Activated naive CD8-positive, alpha-beta T cell treated with anti-CD3 and anti-CD28 coated beads, Interleukin-2, amount 50 U/mL, for 16 hours (primary cell): Measurements from ENCODE around the gene POU3F2.

ENCODE experiments used
- DNase-seq: peaks from one replicate; pipeline ENCODE4 v3.0.0-alpha.2; 2020; ENCODE audit warnings: low read depth, low spot score

Gene POU3F2

DNA sequence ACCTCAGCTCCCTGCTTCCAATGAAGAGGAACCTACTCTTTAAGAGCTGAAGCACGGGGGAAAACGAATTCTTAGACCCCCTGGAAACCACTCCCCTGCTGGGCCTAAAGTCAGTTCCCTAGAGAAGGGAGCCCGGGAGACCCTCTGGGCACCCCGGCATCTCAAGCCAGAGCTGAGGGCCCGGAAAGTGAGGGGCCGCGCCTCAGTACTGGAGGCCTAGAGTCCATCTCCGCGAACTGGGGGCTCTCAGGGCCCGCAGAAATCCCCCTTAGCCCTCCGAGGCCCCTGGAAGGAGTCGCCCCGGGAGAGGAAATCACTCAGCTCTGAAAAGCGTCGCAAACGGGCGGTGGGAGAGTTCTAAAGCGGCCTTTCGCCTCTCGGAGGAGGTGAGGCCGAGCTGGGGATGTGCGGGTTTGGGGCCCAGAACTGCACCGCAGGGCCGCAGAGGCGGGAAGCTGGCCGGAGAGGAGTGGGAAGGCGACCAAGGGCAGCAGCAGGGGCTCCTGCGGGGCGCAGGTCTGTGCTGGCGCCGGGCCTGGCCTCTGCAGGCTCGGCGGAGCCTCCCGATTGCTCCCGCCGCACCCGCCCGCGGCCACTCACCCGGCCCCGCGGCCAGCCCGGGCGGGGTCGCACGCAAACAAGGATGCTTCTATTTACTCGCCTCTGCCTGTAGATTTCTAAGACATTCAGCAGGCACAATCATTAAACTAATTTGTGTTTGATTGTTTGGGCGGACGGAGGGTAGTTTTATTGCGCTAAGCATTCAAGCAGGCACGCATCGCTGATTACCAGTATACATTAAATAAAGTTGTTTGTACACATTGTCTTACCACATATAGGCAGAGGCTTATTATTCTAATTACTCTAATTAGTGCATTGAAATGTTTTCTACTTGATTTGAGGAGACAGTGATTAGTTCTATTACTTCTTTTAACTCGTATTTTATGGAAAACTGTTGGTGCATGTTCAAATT, 9.2 kb downstream of the POU3F2 start:
- no peak for DNase-seq

- DNase-seq = no peak
Observed at GRCh38 chr6:98844244-98845210, 10.2 kb downstream of the POU3F2 start.

DNA sequence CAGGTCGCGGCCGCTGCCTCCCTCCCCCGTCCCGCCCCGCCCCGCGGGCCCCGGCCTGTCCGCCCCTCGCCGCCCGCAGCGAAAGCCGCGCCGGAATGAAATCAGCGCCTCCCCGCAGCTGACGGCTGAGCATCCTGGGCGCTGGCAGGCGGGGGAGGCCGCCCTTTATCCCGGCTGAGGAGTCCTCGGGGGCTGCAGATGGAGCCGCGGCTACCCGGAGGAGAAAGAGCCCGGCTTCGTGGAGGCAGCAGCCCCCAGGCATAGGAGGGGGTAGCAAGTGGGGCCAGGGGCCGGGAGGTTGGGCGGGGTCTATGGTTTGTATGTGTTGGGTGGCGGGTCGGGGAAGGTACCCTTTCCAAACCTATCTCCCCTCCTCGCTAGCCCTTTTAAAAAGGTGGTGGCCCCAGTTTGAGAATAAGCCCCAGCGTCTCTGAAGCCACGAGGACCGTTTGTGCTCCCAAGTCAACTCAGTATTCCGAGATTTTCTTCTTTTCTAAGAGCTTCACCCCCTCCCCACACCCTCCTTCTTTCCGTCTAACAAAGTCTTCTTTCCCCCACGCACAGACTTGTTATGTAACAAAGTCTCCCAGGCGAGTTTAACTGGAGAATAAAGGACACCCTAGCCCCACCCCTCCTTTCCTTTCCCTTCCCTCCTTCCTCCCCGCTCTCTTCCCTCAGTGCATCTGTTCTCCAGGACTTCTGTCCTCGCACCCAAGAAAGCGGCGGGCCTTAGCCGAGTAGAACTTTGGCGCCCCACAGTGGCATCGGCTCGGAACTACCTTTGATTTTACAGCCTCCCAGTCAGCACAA, 11.0 kb downstream of the POU3F2 start:
- peak; percentile 34 for DNase-seq

DNA sequence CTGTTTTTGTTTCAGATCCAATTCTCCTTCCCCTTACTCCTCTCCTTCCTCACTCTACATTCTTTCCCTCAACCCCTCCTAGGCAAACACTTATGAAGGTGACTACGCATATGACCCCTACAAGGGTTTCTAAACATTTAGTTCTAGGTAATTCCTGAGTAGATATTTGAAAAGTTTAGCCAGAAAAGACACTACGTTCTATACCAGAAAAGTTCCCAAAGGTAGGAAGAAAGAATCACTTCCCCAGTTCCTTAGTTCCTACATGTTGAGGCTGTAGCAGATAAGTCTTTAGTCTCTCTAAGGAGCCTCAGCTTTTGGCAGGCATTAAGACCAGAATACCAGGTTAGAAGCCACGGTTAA, 11.6 kb downstream of the POU3F2 start:
- DNase-seq = no peak

- DNase-seq = no peak
Observed at GRCh38 chr6:98847416-98847778, 13.0 kb downstream of the POU3F2 start.

DNA sequence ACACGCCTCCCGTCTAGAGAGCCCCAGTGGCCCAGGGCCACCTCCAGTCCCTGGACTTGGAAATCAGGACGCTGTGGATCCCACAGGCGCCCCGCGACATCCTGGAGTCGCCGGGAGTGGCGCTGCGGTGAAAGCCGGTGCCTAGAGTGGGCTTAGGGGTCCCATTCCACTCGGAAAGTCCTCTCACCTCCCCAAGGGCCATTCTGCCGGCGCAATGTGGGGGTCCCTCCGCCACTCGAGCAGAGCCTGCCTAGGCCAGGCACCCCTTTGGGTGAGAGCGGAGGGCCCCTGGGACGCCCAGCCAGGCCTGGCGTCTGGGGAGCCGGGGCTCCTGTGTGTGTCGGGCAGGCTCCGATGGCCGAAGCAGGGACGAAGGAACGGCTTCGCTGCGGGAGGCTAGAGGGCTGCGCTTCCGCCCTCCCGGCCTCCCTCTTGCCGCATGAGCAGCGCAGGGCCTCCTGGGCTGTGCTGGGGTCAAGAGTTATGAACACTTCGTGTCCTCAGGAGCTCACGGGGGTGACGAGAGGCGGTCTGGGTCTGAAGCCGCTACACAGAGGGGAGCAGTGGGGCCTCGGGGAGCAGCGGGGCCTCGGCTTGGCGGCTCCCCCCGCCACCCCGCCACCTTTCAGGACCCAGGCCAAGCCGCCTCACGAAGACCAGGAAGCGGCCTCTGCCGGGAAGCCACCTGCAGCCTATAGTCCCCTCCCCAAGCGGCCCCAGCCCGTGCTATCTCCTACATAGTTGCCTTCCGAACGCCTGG, 13.6 kb downstream of the POU3F2 start:
- no peak for DNase-seq

DNA sequence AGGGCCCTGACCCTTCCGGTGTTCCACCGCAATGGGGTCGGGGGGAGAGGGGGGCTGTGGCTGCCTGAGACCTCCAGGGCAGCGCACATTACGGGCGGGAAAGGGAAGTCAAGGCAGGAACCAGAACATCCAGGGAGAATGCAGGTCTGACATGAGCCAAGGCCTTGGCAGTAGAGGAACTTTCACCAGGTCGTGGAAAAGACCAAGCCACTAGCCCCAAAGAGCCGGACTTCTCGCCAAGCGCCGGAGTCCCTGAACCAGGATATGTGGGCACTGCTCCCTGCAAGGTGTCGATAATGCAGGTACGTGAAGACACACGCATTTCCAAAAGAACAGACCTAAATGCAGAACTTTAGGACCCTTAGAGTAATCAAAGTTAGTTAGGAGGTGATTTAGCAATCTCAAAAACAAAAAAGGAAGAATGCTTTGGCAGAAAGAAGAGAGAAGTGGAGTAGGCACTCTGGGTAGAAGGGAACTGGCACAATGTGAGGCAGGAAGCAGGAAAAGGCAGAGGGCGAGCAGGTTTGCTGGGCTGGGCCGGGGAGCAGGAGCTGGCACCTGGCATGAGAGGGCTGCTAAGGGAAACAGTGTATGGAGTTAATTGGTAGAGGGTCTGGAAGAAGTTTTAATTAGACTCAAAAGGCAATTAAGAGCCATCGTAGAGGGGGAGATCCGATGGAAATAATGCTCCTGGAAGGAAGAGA, 14.3 kb downstream of the POU3F2 start:
- DNase-seq = no peak

DNA sequence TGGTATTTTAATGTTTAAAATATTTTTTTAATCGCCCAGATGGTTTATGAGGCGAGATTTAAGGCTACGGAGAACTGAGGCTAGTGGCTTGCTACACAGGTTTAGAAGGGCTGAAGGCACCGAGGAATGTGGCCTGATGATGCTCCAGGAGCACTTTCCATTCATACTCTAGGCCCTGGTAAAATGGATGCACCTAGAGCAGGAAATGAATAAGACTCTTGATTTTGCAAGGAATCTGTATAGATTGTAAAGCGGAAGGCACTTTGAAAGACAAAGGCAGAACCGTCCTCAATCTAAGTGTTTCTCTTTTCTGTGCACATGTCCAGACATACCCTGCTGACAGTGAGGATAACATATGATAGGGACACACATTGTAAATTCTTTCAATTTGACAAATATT, 30.1 kb downstream of the POU3F2 start:
- no peak for DNase-seq

DNA sequence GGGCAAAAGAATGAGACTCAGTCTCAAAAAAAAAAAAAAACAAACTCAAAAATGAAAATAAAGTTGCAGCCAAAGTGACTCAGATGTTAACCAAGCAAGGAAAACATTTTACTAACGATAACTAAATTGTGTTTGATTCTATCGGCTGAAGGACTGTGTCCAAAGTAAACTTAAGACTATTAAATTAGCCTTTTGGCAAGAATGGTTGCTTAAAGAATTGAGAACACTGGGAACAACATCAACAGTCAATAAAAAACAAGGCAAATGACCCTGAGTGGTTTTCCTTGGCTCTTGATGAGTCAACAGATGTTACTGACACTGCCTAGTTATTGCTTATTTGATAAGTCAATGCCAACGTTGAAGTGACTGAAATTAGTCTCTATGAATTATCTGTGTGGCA, 36.7 kb downstream of the POU3F2 start:
- DNase-seq = no peak

GRCh38 chr6:98871821-98872220, 37.4 kb downstream of the POU3F2 start:
- DNase-seq = no peak

GRCh38 chr6:98875375-98875774, 41.0 kb downstream of the POU3F2 start:
- DNase-seq = no peak

DNA sequence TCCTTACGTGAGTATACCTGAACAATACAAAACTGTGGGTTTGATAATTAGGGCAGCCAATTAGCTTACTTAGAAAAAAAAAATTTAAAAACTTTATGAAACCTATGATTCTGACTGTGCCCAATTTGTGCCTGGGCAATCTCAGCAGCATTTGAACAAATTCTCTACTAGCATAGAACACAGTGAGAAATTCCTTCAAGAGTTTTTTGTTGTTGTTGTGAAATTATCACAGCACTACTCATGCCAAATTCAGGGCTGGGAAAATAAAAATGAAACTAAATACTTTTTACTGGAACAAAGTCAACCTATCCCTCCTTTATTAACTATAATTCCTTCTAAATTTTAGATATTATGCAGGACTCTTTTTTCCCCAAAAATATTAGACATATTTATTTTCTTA, 42.9 kb downstream of the POU3F2 start:
- DNase-seq = no peak

DNA sequence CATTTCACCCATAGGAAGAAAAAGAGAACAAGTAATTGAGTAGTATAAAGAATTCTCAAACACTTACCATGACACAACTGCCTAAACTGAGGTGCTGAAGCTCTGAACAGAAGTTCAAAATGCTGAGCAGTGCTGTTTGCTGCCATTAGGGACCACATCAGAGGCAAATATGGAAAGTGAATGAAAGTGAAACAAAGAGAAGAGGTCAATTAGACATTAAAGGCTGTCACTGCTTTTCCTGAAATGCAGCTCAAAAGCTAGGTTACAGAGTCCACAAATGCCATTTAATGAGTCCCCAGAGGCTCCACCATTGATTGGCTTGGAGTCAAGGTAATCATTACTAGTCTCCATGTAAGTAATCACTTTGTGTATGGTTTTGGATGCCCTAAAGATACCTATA, 46.1 kb downstream of the POU3F2 start:
- DNase-seq = no peak

GRCh38 chr6:98885330-98885729, 51.0 kb downstream of the POU3F2 start:
- DNase-seq = no peak

DNA sequence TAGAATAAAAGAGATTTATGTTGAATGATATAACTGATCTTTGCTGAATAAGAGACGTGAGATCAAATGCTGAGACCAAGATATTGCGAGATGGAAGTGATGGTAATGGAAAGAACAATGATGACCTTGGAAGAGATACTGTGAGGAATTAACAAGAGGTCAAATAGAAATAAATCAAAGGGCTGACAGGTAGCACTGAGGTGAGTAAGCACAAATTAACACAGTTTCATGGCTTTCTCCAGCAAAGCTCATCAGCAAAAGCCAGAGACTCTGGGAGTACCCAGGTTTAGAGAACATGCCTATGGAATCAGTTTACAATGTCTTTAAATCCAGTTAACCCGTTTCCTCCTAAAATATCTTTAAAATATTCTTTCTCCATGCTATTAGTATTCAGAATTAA, 53.3 kb downstream of the POU3F2 start:
- DNase-seq = no peak
